ACC112 (cell line): ENCODE results near the gene PGLYRP4.

Experiments used
- H2AFZ ChIP-seq: fragments of 200-600 bp; sonication (generic); one replicate; pipeline ENCODE4 v1.6.0; 2017; ENCODE audit warnings: antibody characterized with exemption, low read length; ENCODE audit not compliant: unreplicated experiment
- H3K27ac ChIP-seq: fragments of 200-600 bp; sonication (generic); 2 replicates; pipeline ENCODE4 v1.5.1; 2014; ENCODE audit warnings: low read depth, mild to moderate bottlenecking, antibody characterized with exemption, low read length, moderate library complexity
- H3K27me3 ChIP-seq: fragments of 200-600 bp; sonication (generic); 2 replicates; pipeline ENCODE4 v1.6.1; 2014; ENCODE audit warnings: mild to moderate bottlenecking, antibody characterized with exemption, low read length, moderate library complexity, mixed read lengths; ENCODE audit not compliant: insufficient read depth
- H3K36me3 ChIP-seq: fragments of 200-600 bp; sonication (generic); 2 replicates; pipeline ENCODE4 v1.6.1; 2016; ENCODE audit warnings: mild to moderate bottlenecking, antibody characterized with exemption, low read length, moderate library complexity, mixed read lengths; ENCODE audit not compliant: insufficient read depth
- H3K4me1 ChIP-seq: fragments of 200-600 bp; sonication (generic); one replicate; pipeline ENCODE4 v1.6.1; 2016; ENCODE audit warnings: low read length, mixed read lengths; ENCODE audit not compliant: insufficient read depth, unreplicated experiment, control insufficient read depth
- H3K4me3 ChIP-seq: fragments of 200-600 bp; sonication (generic); 2 replicates; pipeline ENCODE4 v1.5.1; 2014; ENCODE audit warnings: mild to moderate bottlenecking, low read depth, low read length
- H3K79me2 ChIP-seq: fragments of 200-600 bp; sonication (generic); one replicate; pipeline ENCODE4 v1.6.0; 2016; ENCODE audit warnings: low read length; ENCODE audit not compliant: control insufficient read depth, unreplicated experiment, insufficient read depth

PGLYRP4 gene

DNA sequence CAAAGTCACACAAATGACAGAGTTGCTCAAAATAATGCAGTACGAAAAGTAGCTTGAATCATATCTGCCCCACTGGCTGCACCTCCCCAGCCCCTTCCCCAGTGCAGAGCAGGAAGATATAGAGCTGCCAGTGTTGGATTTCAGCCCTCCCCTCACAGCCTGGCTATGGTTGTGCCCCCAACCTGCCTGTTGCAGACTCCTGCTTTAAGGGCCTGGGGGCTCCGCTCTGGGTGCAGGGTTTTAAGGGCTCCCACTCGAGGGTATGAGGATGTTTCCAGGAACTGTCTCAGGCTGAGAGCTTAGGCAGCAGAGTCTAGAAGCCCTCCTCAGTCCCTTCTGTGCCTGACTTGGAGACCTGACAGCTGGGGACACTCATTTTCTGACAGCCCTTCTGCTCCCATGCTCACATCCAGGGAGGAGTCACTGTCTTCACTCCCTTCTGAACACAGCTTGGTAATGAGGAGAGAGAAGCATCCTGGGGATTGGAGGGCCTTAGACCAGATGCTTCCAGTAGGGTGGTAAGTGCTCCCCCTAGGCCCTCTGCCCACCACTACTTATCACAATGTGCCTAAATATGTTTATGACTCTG, 13.6 kb upstream of the PGLYRP4 start:
- H3K79me2 ChIP-seq, result no peaks in the 10 kb centered on the region
- peaks cover 71% of the 10 kb centered on the region for H3K27me3 ChIP-seq
- no peak overlapping the region for H2AFZ ChIP-seq
- H3K27ac ChIP-seq, result no peak overlapping the region
- H3K36me3 ChIP-seq, result no peaks in the 10 kb centered on the region
- H3K4me3 ChIP-seq, result no peak overlapping the region
- no peaks in the 10 kb centered on the region for H3K4me1 ChIP-seq

DNA sequence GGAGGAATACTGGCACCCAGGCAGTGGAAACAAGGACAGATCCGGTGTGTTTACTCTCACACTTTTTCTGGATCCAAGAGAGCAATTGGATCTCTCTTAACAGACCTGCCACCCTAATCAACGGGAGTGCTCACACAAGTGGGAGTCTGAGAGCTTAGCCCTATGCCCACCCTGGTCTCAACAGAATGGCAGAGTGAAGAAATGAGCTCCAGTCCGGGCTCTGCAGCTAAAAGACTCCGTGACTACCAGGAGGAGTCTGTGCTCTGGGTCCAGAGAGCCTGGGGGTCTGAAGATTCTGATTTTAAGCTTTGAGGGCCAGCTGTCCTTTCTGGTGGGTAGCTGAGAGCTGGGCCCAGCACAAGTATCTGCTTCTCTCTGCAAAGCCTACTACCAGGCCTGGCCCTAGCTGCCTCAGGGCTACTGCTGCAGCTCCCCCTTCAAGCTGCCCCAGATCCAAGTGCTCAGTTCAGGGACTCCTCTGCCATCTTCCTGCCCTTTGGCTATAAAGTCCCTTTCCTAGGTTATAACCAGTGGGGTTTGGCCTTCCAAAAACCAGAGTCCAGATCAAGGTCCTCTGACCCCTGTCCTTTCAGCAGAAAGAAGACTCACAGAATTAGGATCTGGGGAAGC, 13.0 kb upstream of the PGLYRP4 start:
- Histone ChIP-seq H2AFZ (no peak overlapping the region), H3K36me3 (no peaks in the 10 kb centered on the region), H3K27me3 (peaks cover 73% of the 10 kb centered on the region), H3K4me3 (no peak overlapping the region), H3K79me2 (no peaks in the 10 kb centered on the region), H3K27ac (no peak overlapping the region), H3K4me1 (no peaks in the 10 kb centered on the region)

DNA sequence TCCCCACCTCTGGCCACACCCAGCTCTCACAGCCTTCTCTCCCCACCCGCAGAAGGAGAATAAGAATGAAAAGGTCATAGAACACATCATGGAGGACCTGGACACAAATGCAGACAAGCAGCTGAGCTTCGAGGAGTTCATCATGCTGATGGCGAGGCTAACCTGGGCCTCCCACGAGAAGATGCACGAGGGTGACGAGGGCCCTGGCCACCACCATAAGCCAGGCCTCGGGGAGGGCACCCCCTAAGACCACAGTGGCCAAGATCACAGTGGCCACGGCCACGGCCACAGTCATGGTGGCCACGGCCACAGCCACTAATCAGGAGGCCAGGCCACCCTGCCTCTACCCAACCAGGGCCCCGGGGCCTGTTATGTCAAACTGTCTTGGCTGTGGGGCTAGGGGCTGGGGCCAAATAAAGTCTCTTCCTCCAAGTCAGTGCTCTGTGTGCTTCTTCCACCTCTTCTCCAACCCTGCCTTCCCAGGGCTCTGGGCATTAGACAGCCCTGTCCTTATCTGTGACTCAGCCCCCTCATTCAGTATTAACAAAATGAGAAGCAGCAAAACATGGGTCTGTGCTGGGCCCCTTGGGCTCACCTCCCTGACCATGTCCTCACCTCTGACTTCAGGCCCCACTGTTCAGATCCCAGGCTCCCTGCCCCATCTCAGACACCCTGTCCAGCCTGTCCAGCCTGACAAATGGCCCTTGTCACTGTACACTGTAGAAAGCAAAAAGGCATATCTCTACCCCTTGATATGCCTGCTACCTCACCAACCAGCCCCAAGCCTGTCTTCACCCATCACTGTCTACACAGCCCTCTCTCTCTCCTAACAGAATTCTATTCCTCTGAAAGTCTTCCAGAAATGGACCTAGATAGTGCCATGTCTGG, 12.2 kb upstream of the PGLYRP4 start:
- Histone ChIP-seq H3K36me3 (no peaks in the 10 kb centered on the region), H3K4me3 (no peak overlapping the region), H3K79me2 (no peaks in the 10 kb centered on the region), H3K27ac (no peak overlapping the region), H3K27me3 (peaks cover 73% of the 10 kb centered on the region), H3K4me1 (no peaks in the 10 kb centered on the region), H2AFZ (no peak overlapping the region)

DNA sequence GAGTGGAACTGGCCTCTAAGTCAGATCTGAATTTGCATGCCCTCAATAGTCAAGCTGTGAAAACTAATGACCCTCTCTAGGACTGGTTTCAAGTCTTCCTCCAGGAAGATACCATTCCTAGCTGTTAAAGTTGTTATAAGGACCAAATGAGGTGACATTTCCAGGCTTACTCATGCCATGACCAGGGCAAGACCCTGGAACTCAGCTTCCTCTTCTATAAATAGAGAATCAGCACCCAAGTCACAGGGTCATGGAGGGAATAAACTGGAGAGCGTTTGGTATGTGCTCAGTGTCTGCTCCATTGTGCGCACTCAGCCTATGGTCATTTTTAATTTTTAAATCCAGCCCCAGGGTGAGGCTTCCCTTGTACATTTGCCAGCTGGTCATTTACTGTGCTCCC, 11.5 kb upstream of the PGLYRP4 start:
- H3K27me3 ChIP-seq, result peaks cover 68% of the 10 kb centered on the region
- no peaks in the 10 kb centered on the region for H3K36me3 ChIP-seq
- no peaks in the 10 kb centered on the region for H3K4me1 ChIP-seq
- H2AFZ ChIP-seq, result no peak overlapping the region
- no peak overlapping the region for H3K4me3 ChIP-seq
- H3K79me2 ChIP-seq, result no peaks in the 10 kb centered on the region
- no peak overlapping the region for H3K27ac ChIP-seq

DNA sequence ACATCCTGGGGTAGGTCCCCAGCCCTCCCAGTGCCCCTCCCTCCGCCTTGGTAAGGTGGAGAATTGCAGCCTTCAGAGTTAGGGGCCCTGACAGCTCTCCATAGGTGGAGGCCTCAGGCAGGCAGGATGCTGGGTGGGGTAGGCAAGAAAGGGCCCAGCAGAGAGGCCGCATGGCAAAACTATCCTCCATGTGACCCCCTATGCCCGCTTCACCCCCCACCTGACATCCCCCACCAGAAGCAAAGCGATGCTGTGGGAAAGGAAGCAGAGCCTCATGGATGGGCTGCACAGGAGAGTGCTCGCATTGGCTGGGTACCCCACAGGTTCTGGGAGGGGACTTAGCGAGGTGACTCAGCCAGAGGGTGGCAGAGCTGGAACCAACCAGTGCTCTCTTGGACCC, 10.6 kb upstream of the PGLYRP4 start:
- H3K4me1 ChIP-seq, result no peaks in the 10 kb centered on the region
- H3K4me3 ChIP-seq, result no peak overlapping the region

DNA sequence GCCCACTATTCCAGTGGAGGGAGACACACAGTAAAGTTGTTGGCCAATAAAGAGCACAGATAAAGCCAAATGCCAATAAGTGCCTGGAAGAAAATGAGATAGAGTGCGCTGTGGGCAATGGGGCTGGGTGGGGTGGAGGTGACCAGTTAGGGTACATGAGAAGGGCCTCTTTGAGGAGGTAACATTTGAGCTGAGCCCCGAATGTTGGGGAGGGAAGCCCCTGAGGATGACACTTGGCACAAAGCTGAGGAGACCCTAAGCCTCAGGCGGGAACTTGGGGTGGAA, 10.0 kb upstream of the PGLYRP4 start:
- H3K27ac ChIP-seq, result no peak overlapping the region

More for the DNA sequence above, 10.6 kb upstream of the PGLYRP4 start:
- Histone ChIP-seq H3K27ac (no peak overlapping the region), H3K36me3 (no peaks in the 10 kb centered on the region), H3K27me3 (peaks cover 59% of the 10 kb centered on the region), H2AFZ (no peak overlapping the region), H3K79me2 (no peaks in the 10 kb centered on the region)

DNA sequence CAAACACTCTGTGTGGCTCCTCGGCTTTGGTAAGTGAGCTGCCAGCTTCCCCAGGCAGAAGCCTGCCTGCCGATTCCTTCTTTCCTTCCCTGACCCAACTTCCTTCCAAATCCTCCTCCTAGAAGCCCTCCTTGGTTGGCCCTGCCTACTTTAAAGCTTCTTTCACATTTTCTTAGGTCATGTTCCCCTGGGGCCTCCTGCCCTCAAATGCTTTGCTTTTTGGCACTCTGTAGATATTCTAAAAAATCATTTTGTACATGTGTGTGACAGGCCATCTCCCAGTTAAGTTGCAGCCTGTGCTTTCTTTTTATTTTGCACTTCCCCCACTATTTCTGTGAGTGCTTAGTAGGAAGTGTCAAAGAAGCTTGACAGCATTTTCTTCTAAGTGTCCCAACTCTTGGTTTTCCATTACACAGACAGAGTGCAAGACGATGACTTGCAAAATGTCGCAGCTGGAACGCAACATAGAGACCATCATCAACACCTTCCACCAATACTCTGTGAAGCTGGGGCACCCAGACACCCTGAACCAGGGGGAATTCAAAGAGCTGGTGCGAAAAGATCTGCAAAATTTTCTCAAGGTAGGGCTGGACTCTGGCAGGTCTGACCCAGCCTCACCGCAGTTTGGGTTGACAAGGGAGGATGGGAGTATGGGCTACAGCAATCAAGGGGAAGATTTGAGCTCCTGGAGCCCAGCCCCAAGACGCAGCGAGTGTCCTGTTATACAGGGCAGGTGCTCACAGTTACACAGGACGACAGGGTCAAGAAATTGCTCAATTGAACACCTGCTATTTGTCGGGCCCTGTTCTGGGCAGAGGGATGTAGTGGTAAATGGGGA, 9.4 kb upstream of the PGLYRP4 start, which contains the start of gene S100A9:
S100A9 (plus strand) TSS at position 2 of the 838 bp plus-strand sequence; CDS start at position 432, 430 bp downstream.
- Histone ChIP-seq H3K4me3 (no peak within 1 kb of the TSS), H2AFZ (no peak within 1 kb of the TSS), H3K27me3 (peaks cover 48% of the 10 kb centered on the region)

More for the DNA sequence above, 10.0 kb upstream of the PGLYRP4 start:
- Histone ChIP-seq H3K4me1 (no peaks in the 10 kb centered on the region), H3K27me3 (peaks cover 53% of the 10 kb centered on the region), H3K4me3 (no peak overlapping the region), H3K36me3 (no peaks in the 10 kb centered on the region), H2AFZ (no peak overlapping the region), H3K79me2 (no peaks in the 10 kb centered on the region)

DNA sequence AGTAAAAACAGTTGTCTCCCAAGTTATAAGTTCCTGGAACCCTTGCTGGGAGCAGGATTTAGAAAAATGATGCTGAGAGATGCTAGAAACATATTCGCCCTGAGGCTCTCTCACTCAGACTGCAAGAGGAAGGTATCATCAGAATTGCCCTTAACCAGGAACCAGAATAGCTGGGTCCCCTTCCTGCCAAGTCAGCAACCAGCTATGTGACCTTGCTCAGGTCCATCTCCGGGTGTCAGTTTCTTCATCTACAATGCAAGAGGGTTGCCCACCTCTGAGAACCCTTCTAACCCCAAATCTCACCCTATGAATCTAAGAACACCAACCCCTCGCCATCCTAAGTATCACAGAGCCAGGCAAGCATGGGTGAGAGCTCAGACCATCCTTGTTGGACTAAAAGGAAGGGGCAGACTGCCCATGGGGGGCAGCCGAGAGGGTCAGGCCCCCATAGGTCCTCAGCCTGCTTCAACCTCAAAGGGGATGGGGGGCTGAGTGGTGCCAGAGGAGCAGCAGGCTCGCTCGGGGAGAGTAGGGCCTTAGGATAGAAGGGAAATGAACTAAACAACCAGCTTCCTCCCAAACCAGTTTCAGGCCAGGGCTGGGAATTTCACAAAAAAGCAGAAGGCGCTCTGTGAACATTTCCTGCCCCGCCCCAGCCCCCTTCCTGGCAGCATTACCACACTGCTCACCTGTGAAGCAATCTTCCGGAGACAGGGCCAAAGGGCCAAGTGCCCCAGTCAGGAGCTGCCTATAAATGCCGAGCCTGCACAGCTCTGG, 8.6 kb upstream of the PGLYRP4 start:
- Histone ChIP-seq H3K4me3 (no peak overlapping the region), H3K4me1 (no peaks in the 10 kb centered on the region), H2AFZ (no peak overlapping the region), H3K27ac (no peak overlapping the region), H3K36me3 (no peaks in the 10 kb centered on the region), H3K79me2 (no peaks in the 10 kb centered on the region), H3K27me3 (peaks cover 41% of the 10 kb centered on the region)

More for the DNA sequence above, 9.4 kb upstream of the PGLYRP4 start, which contains the start of gene S100A9:
- H3K79me2 ChIP-seq, result no peaks in the 10 kb centered on the region
- no peaks in the 10 kb centered on the region for H3K4me1 ChIP-seq
- no peak within 1 kb of the TSS for H3K27ac ChIP-seq
- H3K36me3 ChIP-seq, result no peaks in the 10 kb centered on the region

DNA sequence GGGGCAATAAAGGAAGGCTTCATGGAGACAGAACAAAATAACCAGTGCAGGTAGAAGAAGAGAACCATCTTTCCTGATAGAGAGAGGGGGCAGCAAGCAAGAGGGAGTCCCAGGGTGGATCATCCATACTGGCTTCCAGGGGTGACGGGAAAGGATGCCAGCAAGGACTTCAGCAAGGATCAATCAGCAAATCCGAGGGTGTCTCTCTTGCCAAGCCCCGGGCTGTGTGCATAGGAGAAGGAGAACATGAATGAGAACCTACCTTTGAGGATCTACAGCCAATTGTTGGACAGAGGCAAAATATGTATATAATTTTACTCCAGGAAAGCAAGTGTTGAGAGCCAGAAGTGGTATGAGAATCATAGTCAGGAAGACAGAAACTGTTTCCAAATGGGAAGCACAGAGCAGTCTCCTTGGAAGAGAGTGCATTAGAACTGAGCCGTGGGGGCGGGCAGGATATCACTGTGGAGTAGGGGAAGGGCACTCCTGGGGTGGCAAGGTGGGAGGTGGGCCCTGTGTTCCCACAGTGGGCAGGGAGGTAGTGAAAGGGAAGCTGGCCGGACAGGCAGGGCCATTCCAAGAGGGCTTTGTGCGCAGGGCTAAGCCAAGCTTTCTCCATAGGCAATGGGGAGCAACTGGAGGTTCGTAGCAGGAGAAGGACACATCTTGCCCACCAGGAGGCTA, 7.9 kb upstream of the PGLYRP4 start:
- H3K27ac ChIP-seq, result no peak overlapping the region
- no peak overlapping the region for H3K4me3 ChIP-seq
- H3K27me3 ChIP-seq, result peaks cover 43% of the 10 kb centered on the region
- no peaks in the 10 kb centered on the region for H3K36me3 ChIP-seq
- no peaks in the 10 kb centered on the region for H3K79me2 ChIP-seq
- no peak overlapping the region for H2AFZ ChIP-seq
- no peaks in the 10 kb centered on the region for H3K4me1 ChIP-seq
